NCI-H1105 (cell line): Measurements from ENCODE around the gene LOC128125822.
"Not testable (repeated sequence)": the region's sequence is repeated elsewhere in the genome, so short reads cannot be mapped to it uniquely, and the experiment has no call there.

Source experiments
- DNase-seq: peaks from one replicate; lab custom pipeline; 2025; lab: John Stamatoyannopoulos, UW

The LOC128125822 gene

DNA sequence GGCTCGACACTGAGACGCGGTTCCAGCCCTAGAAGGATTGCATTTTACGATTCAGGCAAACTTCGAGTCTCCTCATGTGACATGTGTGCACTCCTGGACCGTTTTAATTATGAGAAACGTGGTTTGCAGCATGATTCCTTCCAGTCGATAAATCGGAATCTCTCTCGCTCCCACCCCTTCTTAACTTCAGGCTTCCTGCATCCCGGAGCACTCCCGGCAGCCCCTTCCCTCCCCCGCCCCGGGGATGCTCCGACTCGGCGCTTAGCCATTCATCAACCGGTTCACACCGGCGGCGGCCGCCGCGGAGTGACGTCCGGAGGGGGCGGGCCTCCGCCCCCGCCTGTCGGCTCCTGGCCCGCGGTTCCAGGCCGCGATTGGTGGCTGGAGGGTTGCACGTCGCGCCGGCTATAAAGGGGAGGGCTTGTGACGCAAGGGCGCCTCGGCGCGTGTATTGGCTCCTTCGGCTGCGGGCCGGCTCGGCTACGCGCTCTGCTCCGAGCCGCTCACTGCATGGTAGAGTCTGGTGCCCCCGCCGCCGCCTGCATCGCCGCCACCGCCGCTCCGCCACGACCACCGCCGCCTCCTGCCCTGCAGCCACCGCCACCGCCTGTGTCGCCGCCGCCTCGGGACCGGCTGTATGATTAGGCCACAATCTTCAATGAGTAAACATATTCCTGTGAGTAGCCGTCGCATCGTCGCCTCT lies at the start of gene LOC128125822, which contains the start of gene PTP4A1:
TSS of gene LOC128125822 (plus strand) at position 437 of the 703 bp plus-strand sequence.
TSS of gene PTP4A1 (plus strand) at position 437 of the 703 bp plus-strand sequence. CDS start 4,401 bp downstream, outside the sequence.
- peak; percentile 96 for DNase-seq

DNA sequence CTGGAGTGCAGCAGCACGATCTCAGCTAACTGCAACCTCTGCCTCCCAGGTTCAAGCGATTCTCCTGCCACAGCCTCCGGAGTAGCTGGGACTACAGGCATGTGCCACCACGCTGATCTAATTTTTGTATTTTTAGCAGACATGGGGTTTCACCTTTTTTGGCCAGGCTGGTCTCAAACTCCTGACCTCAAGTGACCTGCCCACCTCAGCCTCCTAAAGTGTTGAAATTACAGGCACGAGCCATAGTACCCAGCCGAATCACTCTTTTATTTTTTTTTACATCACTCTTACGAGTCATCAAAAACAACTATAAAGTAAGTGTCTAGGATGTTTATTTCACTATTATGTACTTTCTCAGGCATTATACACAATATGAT lies 49.4 kb upstream of the LOC128125822 start:
- not testable (repeated sequence) for DNase-seq

DNA sequence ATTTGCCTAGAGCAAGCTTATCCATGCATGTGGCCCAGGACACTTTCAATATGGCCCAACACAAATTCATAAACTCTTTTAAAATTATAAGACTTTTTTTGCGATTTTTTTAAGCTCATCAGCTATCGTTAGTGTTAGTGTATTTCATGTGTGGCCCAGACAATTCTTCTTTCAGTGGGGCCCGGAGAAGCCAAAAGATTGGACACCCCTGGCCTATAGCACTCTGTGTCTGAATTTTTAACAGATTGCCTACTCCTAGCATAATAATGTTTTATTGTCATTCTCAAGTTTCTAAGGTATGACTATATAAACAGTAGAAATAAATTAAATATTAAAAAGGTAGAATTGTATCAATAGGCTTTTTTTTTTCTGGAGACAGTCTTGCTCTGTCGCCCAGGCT lies 48.6 kb upstream of the LOC128125822 start:
- no peak for DNase-seq

DNA sequence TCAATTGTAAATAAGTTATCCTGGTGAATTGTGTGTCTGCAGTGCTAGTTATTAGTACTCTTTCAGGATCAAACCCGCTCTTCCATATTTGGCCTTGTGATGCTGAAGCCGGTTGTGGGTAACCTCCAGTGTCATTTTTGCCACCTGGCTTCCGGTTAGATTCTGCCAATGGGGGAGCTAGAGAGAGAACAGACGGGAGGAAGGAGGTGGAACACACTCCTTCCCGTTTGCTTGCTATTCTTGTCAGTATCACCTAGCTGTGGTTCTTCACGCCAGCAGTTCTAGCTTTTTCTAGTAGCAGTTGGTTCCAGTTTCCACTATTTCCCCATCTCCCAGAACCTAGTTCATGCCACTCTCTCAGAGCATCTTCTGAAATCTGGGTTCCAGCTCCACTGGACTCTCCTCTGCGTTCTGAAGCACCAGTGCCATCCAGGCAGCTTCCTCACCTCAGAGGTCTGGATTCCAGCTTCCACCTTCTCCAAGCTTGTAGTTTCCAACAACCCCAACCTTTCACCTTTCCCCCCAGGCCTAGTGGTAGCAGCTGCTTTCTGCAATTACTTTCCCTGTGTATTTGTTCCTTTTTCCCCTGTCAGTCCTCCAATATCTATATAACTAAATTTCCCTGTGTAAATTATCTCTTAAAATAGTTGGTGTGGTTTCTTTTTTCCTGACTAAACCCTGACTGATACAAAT lies 46.9 kb upstream of the LOC128125822 start:
- DNase-seq = no peak

DNA sequence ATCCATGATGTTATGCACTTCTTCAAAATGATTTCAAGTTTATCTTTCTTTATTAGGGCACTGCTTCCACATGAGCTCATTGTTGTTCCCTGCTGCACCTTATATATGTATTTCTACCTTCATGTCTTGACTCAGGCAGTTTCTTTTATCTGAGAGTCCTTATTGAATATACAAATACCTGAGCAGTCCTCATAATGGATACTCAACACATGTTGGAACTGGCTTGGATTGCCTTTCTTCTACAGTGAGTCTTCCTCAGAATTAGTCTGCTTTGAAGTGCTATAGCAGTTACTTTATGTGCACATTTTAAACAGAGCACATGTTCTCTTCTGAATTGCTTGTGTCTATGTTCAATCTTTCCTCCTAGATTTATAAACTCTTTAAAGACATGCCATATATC lies 45.3 kb upstream of the LOC128125822 start:
- DNase-seq = no peak

DNA sequence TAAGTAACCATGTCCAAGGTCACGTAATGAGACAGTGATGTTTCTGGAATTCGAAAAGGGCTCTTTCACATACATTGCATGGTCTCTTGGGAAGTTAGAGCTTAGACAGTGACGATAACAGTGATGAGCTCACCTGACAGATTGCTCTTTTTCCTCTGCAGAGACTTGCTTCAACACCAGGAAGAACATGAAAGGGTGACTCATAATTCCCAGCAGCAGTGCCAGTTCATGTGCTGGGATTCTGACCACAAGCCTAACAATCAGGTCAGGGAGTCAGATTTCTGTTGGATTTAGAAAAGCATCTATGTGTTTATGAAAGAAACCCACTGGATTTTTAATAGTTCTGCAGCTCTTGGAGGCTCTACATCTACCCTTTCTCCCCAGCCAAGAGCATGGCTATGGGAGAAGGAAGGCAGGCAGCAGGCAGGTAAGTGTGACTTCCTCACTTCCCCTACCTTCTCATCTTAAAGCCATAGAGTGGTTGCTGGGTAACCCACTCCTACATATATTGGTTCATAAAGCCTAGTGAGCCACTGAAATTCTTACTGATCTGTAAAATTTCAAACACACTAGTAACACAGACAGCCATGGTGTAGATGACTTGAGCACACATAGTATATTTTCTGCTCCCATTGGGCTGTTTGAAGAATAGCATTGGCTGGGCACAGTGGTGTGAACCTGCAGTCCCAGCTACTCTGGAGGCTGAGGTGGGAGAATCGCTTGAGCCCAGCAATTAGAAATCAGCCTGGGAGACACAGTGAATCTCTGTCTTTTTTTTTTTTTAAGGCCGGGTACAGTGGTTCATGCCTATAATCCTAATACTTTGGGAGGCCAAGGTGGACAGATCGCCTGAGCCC lies 44.4 kb upstream of the LOC128125822 start:
- no peak for DNase-seq

DNA sequence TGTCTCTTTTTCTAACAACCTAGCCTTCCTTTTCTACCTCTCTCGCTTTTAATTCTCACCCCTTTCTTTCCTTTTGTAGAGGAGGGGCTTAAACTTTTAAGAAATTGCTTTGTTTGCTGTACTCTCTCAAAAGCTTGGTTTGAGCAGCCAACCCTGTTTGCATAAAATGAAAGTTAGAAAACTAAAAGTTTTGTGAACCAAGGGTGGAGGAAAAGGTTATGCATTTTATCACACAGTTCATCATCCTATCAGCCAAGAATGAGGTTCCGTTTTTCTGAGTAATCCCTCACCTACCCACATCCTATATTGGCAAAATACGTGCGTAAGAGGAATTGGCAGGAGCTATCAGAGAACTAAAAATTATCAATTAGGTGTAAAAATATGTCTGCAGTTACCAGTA lies 42.8 kb upstream of the LOC128125822 start:
- DNase-seq = no peak

DNA sequence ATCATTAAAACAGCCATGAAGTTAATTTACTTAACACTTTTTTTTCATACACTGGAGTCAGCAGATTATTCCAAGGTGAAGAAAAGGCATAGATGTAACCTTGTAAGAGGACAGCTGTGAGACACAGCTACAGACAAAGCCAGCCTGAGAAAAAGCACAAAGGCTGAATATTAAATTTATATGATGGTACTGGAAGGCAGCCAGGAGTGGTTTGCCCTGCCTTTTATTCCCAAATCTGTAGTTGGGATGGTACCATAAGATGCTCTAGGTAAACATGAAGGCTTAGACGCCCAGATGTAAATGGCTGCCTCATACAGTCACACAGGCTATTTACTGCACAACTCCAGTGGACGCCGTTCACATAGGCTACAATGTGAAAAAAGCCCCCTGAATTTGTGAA lies 42.1 kb upstream of the LOC128125822 start:
- peak; percentile 48 for DNase-seq

DNA sequence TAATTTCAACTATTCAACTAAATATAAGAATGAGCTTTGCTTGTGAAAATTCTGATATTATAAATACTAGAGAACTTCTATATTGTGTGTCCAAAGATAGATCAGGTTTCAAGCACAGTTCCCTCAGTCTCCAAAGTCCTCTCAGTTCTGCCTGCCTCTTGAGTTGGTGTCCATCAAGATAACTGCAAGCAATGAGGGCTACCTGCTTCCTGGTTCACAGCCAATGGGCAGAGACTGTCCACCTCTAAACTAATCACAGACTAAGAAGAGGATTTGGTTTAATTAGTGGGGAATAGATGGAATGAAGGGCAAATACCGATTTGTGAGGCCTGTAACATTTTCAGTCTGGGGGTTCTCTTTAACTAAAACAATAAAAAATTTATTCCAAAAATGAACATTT lies 41.3 kb upstream of the LOC128125822 start:
- no peak for DNase-seq

DNA sequence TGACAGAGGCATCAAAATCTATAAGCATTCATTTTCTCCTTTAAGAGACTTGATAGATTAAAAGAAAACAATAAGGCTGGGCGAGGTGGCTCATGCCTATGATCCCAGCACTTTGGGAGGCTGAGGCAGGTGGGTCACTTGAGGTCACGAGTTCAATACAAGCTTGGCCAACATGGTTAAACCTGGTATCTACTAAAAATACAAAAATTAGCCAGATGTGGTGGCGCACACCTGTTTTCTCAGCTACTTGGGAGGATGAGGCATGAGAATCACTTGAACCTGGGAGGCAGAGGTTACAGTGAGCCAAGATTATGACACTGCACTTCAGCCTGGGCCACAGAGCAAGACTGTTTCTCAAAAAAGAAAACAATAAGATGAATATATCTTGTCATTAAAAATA lies 39.3 kb upstream of the LOC128125822 start:
- DNase-seq = no peak

DNA sequence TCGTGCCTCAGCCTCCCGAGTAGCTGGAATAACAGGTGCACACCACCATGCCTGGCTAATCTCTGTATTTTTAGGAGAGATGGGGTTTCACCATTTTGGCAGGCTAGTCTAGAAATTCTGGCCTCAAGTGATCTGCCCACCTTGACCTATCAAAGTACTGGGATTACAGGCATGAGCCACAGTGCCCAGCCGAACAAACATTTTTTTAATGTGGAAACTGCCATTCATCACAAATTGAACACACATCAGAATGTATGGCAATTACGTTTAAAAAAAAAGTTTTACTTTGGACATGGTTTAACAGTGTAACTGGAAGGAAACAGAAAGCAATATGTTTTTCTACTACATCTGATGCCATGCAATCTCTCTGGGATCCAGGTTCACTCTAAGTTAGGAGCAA lies 38.3 kb upstream of the LOC128125822 start:
- DNase-seq = no peak

DNA sequence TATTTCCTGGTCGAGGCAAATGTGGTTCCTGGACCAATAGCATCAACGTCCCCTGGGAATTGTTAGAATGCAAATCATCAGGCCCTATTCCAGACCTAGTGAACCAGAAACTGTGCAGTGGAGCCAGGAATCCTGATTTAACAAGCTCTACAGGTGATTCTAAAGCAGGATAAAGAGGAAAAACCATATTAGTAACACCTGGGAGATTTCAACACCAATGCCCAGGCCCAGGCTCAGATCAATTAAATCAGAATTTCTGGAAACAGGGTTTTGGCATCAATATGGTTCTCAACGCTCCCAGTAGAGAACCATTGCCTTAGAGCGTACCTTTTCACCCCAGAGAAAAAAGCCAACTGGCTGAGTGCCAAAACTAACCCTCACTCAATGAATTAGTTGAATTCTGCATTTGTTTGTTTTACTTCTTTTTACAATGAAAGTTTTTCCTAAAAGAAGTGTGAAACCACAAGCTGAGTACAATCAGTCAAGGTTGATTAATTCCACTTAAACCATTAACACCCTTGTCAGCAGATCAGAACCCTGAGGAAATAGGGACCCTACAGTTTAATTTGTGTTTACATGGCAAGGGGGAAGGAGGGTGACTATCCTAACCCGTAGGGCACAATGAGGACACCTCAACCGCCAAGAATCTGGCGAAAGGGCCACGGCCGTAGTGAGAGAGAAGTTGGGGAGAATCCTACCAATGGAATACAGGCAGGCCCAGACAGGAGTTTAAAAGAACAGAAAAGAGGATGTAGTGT lies 34.9 kb upstream of the LOC128125822 start:
- peak; percentile 50 for DNase-seq

DNA sequence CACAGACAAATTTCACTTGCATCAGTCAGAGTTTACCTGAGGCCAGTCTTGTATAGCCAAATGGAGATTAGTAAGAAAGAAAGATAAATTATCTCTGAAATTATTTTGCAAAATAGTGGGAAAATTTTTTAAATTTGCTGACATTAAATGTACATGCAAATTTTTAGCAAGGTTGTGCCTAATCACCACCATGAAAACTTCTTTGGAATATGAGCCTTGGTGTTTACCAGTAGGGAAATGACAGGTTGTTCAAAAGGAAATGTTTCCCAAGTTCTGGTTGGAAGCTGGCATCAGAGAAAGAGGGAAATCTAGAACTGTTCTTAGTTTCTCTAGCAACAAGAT lies 34.4 kb upstream of the LOC128125822 start:
- DNase-seq = no peak

DNA sequence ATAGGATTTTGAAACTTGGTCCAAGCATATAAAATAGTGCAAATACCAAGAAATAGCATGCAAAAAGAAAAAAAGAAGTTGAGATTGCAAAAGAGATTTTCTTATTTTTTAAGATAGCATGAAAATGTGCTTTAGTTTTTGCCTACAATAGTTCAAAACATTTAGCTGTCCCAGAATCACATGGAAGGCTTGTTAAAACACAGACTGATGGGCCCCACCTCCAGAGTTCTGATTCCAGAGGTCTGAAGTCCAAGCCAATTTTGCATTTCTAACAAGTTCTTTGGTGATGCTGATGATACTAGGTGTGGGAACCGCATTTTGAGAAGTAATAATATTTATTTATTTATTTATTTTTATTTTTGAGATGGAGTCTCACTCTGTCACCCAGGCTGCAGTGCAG lies 33.7 kb upstream of the LOC128125822 start:
- no peak for DNase-seq

DNA sequence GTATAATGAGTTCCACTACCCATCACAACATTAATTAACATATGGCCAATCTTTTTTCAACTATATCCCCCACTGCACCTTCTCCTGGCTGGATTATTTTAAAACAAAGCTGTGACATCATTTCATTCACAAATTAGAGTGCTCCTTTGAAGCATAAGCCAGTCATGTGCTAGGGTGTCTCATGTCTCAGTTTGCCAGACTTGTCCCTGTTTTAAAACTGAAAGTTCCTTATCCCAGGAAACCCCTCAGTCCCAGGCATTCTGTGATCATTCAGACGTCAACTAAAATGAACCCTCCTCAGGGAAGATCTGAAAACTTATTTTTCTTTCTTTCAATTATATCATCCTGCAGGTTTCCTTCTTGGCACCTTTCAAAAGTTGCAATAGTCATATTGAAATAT lies 29.3 kb upstream of the LOC128125822 start:
- no peak for DNase-seq

DNA sequence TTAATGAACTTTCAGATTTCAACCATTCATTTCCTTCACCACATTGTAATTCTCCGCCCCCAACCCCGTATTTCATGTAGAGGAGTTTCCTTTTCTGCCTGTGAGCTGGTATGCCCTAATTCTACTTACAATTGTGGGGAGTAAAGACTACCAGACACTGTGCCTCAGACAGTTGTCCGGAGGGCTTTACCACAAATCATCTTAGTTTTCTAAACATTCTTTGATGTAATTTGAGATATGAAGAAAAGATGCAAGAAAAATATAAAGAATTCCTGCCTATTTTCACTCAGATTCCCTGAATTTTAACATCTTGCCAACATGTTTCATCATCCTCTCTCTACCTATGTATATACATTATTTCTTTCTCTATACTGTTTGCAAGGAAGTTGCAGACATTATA lies 28.3 kb upstream of the LOC128125822 start:
- DNase-seq = no peak

DNA sequence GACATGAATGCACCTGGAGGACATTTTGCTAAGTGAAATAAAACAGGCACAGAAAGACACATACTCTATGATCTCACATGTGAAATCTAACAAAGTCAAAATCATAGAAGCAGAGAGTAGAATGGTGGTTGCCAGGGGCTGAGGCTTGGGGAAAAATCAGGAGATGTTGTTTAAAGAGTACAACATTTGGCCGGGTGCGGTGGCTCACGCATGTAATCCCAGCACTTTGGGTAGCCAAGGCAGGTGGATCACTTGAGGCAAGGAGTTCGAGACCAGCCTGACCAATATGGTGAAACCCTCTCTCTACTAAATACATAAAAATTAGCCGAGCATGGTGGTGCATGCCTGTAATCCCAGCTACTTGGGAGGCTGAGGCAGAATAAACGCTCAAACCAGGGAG lies 26.0 kb upstream of the LOC128125822 start:
- DNase-seq = no peak

DNA sequence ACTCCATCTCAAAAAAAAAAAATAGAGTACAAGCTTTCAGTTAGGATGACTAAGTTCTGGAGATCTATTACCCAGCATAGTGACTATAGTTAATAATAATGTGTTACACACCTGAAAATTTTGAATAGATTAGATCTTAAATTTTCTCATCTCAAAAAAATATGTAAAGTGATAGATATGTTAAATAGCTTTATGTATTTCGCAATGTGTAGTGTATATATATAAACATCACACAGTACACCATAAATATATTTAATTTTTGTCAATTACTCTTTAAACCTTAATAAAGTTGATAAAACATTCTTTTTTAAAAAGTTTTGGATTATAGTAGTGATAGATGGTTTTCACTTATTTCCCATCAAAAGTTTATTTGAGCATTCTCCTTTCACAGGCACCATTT lies 25.6 kb upstream of the LOC128125822 start:
- no peak for DNase-seq

DNA sequence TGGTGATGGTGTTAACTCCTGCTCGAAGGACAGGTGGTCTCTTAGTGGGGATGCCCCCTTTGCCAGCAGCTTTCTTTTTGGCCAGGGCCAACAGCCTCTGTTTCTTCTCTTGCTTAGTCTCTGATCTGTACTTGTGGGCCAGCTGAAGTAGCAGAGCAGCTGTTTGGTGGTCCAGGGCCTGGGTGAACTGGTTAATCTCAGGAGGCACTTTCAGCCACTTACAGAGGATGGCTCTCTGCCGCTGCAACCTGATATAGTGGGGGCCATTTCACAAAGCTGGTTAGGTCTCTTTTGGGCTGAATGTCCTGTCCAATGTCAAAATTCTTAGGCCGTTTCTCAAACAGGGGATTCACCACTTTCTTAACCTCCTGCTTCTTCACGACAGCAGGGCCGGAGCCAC lies 23.2 kb upstream of the LOC128125822 start:
- no peak for DNase-seq

DNA sequence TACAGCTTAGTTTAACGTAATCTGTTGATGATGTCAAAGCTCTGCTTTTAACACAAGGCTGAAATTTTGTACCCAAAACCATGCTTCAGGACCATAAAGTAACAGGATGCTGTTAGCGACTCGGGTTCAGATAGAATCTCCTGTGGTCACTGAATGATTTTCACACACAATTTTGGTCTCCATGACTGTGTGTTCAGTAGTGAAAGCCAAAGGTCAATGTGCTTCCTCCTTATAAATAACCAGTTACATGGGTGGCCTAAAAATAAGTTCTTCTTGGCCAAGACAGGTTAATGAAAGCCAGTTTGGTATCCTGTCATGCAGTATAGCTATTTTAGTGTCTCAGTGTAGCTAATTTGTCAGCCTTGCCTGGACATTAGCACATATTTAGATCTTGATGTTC lies 19.1 kb upstream of the LOC128125822 start:
- DNase-seq = no peak

DNA sequence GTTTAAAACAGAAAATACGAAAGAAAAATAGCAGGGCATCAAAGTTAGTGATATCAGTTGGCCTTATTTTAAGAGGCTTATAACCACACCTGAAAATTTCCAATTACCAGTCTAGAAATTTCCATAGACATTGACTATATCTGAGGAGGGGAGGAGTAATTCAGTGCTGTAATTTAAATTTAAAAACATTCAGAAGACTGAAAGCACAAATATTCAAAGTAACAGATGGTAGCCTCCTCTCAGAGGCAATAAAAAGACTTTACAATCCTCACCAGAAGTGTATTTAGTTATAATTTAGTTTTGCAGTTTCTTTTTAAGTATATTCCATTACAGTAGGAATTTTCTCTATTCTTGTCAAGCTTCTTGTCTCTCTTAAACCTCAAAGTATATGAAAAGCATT lies 18.4 kb upstream of the LOC128125822 start:
- no peak for DNase-seq

DNA sequence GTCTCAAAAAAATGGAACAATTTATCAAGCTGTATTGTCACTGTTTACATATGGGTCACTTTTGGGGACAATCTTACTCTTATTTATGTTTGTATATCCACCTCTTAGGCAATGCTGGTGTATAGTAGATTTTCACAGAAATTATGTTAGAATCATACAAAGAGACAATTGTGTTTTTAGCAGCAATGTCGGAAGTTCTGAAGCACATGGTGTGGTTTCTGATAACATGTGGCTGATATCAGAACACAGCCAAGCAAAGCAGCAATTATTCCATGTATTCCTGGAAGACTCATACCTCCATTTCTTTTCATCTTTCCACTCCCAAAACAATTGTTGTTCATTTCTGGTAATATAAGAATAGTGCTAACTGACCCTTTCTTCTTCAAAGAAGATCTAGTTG lies 17.5 kb upstream of the LOC128125822 start:
- no peak for DNase-seq
